ENCODE data around the gene TAF9.
A peak's percentile ranks its signal among the peaks of the same experiment; 100 is the strongest.
"Not testable (repeated sequence)": the region's sequence is repeated elsewhere in the genome, so short reads cannot be mapped to it uniquely, and the experiment has no call there.

Gene TAF9, protein sequence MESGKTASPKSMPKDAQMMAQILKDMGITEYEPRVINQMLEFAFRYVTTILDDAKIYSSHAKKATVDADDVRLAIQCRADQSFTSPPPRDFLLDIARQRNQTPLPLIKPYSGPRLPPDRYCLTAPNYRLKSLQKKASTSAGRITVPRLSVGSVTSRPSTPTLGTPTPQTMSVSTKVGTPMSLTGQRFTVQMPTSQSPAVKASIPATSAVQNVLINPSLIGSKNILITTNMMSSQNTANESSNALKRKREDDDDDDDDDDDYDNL

DNA sequence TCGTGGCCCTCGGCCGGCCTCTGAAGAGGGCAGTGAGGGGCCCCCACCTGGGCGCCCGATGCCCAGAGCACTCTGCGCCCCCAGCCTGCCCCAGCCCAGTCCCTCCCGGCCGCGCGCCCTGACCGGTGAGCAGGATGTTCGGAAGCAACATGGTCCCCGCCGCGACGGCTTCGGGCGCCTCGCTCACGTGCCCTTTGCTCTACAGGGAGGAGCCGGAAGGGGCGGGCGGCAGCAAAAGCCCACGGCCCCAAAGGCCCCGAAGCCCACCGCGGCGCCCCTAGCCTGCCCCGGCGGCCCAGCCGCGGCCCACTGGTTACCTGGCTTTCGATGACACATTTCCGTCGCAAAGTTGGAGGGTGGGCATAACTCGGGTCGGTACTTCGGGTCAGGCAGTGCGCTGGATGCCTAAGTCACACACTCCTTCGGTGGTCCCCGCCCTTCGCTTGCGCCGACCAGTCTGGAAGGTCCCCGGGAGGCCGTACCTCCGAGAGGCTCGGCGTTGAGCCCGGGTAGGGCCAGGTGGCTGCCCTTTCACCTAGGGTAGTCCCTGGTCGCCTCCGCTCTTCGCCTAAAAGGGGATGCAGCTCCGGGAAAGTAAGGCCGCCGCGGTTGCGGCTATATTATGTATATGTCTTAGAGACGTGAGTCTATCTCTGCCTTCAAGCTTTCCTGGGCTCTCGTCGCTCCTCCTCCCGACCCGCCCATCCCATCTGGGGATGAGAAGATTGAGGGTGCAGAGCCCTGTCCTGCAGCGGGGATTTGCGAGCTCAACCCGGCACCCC is at the start of gene TAF9, which contains the start of the genes AK6 and RAD17:
Gene TAF9, minus strand, starts transcription at position 181 of the 782 bp plus-strand sequence. CDS start 3,783 bp downstream, outside the sequence.
Gene AK6, minus strand, starts transcription at position 181 of the 782 bp plus-strand sequence. Its CDS starts 30 bp downstream, at position 151.
Gene RAD17, plus strand, starts transcription at position 479 of the 782 bp plus-strand sequence. CDS start 2,391 bp downstream, outside the sequence.
- peak; percentile 88 to 92 for DNase-seq (ENCODE audit: low read depth in 1 of 2, low spot score in 1 of 2)

DNA sequence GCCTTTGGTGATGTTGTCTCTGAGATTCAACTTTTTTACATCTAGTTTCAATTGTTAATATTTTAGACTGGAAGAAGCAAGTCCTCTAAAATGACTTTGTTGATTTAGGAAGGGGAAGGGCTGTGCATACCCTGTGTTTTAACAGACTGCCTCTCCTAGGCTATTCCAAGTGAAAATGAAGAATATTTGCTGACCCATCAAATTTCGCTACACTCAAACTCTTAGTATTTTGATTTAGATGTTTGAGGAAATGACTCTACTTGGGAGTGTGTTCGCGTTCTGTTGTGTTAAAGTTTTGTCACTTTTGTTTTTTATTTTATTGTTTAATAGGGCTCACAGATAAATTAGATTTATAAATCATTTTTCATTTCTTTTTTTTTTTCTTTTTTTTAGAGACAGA is 49.2 kb upstream of the TAF9 start:
- no peak for DNase-seq (ENCODE audit: low read depth in 1 of 2, low spot score in 1 of 2)

DNA sequence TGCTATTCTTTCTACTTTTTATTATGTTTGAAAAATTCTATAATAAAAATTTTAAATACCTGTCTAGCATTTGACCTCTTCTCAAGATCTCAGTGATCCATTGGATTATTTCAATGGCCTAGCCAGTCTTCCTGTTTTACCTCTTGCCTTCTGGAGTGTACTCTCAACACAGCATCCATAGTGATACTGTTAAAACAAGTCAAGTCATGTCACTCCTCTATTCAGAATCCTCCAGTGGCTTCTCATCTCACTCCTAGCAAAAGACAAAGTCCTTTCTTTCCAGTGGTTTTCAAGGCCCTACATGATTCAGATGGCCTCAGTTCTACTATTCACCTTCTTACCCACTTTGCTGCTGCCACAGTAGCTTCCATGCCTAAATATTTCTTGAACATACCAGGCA is 47.4 kb upstream of the TAF9 start:
- no peak for DNase-seq (ENCODE audit: low read depth in 1 of 2, low spot score in 1 of 2)

DNA sequence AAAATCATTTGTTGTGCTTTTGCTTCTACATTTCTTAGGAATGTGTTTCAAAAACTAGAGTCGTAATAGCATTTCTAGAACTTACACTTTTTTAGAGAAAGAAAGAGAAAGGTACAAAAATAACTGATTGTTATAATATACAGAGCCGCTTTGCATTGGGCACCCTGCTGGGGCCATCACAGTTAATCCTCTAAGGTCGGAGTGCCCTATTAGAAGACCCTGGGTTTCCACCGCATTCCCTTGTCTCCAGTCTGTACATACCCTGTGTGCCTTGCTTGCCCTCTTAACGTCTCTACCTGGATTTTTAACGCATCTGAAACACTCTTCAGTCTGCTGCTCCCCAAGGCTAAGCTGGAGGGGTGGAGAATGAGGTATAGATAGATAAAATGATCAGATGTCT is 46.9 kb upstream of the TAF9 start:
- DNase-seq (ENCODE audit: low read depth in 1 of 2, low spot score in 1 of 2) = no peak

DNA sequence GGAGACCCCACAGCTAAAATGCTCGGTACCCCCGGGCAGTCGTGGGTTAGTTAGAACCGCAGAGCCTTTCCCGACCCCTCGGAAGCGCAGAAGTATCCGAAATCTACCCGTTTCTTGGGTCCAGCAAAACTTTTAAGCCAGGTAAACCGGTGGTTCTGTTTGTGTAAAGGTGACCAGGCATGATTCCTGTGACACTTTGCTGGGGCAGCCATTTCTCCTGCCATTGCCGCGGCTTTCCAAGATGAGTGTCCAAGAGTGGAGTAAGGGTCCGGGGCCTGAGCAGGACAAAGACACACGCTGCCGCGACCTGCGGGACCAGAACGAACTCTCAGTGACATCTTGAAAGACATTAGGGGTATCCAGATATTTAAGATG is 46.3 kb upstream of the TAF9 start:
- no peak for DNase-seq (ENCODE audit: low read depth in 1 of 2, low spot score in 1 of 2)

DNA sequence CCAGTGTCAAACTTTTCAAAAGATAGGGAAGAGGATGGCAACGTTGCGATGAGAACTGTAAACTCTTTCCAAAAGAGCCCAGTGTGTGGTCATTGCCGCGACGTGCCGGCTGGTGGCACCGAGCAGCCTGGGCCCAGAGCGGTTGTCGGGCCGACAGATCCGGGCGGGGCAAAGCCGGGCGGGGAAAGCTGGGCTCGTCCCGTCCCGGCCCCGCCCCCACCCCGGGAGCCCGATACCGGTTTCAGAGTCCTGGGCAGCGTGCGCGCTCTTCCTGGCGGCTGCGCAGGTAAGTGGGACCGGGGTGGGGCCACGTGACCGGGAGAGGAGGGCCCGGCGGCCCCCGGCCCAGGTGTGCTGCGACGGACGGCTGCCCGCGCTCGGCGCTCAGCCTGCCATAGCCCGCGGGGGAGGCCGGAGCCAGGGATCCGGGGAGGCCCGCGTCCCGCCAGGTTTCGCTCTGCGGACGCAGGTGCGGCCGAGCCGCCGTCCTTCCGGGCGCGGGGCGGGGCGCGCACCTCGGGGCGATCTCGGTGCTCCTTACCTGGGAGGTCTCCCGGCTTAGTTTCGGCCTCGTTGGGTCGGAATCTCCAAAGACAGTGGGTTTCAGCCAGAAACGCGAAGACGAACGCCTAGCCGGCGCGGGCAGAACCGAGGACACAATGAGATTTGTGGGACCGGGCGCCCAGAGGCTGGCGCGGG is 45.7 kb upstream of the TAF9 start, which contains the start of gene MARVELD2:
Gene MARVELD2, plus strand, starts transcription at position 232 of the 699 bp plus-strand sequence. CDS start 4,270 bp downstream, outside the sequence.
- DNase-seq (ENCODE audit: low read depth in 1 of 2, low spot score in 1 of 2) = peak in 1 of 2 donors; percentile 19

DNA sequence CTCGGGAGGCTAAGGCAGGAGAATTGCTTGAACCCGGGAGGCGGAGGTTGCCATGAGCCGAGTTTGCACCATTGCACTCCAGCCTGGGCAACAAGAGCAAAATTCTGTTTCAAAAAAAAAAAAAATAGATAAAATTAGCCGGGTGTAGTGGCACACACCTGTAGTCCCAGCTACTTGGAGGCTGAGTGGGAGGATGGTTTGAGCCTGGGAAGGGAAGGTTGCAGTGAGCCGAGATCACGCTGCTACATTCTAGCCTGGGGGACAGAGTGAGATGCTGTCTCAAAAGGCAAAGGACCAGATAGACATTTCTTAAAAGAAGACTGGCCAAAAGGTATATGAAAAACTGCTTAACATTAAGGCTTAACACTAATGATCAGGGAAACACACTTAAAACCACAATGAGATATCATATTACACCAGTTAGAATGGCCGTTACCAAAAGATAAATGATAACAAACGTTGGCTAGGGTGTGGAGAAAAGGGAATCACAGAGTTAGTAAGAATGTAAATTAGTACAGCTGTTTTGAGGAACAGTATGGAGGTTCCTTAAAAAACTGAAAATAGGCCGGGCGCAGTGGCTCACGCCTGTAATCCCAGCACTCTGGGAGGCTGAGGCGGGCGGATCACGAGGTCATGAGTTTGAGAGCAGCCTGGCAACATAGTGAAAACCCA is 35.5 kb upstream of the TAF9 start:
- no peak for DNase-seq (ENCODE audit: low read depth in 1 of 2, low spot score in 1 of 2)

DNA sequence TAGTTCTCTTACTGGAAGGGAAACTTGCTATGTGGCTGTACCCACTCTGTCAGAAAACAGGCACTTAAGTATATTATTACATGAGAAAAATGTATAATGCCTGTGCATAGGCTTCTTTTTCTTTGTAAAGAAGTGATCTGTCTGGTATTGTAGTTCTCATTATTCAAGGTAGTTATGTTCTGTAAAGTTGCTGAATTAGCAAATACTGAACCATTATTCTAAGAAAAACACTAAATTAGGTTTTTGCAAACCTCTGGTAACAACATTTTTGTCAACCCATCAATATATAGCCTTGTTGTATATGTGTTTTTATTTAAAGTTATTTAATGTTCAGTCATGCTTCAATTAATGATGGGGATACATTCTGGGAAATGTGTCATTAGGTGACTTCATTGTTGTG is 9.1 kb upstream of the TAF9 start:
- DNase-seq (ENCODE audit: low read depth in 1 of 2, low spot score in 1 of 2) = no peak

DNA sequence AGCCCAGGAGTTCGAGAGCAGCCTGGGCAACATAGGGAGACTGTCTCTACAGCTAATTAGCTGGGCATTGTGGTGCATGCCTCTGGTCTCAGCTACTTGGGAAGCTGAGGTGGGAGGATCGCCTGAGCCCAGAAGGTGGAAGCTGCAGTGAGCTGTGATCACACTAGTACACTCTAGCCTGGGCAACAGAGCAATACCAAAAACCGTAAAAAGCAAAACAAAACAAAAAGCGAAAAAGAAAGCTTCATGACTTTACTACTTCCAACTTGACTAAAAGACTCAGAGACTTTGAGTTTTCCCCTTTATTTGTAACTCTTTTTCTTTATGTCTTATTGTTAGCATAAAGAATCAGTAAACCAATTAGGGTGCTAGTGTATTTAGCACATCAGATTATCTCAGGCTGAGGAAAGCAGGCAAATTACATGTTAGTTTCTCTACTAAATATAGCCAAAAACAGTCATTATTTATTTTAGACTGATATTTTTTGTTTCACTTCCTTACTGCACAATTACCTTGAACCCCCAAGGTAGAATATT is 5.7 kb upstream of the TAF9 start:
- DNase-seq (ENCODE audit: low read depth in 1 of 2, low spot score in 1 of 2) = no peak

DNA sequence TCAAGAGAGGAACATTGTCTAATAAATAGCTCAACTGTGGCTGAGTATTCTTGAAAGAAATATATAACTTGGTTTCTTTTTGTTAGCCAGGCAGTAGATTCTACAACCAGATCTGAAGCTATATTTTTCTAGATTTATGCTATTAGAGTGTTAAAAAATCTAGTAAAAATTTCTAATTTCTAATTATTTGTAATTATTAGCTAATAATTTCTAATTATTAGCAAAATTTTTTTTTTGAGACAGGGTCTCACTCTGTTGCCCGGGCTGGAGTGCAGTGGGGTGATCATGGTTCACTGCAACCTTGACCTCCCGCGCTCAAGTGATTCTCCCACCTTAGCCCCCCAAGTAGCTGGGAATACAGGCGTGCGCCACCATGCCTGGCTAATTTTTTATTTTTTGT is 3.1 kb upstream of the TAF9 start:
- DNase-seq (ENCODE audit: low read depth in 1 of 2, low spot score in 1 of 2) = no peak

DNA sequence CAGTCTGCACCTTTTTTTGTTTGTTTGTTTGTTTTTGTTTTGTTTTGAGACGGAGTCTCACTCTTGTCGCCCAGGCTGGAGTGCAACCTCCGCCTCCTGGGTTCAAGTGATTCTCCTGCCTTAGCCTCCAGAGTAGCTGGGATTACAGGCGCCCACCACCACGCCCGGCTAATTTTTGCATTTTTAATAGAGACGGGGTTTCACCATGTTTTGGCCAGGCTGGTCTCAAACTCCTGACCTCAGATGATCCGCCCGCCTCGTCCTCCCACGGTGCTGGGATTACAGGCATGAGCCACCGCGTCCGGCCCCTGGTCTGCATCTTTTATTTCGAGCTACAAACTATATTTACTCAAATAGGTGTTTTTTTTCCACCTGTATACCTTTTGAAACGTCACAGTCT is 1.0 kb upstream of the TAF9 start:
- not testable (repeated sequence) for DNase-seq (ENCODE audit: low read depth in 1 of 2, low spot score in 1 of 2)

DNA sequence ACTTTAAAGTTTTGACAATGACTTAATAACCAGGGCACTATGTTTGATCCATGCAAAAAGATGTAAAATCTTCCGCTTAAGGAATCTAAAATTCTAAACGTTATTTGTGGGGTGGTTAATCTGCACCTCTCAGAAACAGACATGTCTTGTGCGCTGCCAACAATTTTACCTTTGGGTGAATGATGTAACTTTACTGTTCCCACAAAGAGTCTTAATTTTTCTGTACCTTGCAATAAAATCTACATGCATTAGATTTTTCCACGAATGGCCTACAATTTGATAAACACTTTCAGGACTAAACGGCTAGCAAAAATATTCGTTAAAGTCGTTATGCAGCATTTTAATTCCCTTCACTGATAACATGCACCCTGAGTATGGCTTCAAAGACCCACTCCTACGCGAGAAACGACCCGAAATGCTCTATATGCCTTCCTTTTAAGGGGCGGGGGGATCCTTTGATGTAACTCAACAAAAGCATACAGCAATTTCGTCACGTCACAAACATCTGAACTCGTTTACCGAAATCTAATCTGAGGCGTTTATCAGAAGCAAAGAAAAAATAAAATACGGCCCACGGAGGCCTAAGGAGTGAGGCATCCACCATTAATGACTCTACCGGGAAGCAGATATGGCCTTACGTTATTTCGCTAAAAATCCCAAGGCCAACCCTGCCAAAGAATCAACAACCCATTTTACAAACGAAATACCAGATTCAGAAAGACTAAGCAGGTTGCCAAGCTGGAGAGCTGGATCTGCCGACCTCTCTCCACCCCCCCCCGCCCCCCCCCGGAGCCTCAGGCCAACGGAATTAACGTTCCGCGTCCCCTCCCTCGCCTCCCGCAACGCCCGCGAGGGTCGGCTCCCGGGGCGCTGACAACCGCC is 621 bp downstream of the TAF9 start:
- peak in 1 of 2 donors; percentile 21 for DNase-seq (ENCODE audit: low read depth in 1 of 2, low spot score in 1 of 2)

DNA sequence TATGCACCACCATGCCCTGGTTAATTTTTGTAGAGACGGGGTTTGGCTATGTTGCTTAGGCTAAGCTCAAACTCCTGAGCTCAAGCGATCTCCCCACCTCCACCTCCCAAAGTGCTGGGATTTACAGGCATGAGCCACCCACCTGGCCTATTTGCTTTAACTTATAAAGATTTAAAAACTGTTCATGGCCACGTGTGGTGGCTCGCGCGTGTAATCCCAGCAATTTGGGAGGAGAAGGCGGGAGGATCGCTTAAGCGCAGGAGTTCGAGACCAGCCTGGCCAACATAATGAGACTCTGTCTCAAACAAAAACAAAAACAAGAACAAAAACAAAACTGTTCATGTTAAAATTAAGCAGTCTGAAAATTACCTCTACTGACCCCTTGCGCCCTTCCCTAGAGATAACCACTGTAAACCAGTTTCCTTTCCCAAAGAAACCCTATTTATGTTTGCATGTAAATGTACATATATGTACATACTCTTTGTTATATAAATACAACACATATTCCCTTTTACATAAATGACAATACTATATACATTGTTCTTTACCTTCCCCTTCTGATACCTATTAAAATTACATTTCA is 1.5 kb downstream of the TAF9 start:
- DNase-seq (ENCODE audit: low read depth in 1 of 2, low spot score in 1 of 2) = no peak

DNA sequence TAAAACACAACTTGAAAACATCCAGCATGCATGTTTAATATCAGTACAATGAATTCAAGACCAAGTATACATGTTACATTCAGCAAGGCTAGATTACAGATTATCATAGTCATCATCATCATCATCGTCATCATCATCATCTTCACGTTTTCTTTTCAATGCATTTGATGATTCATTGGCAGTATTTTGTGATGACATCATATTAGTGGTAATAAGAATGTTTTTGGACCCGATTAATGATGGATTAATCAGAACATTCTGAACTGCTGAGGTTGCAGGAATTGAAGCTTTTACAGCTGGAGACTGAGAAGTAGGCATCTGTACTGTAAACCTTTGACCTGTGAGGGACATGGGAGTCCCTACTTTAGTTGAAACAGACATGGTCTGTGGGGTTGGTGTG is 4.5 kb downstream of the TAF9 start:
- DNase-seq (ENCODE audit: low read depth in 1 of 2, low spot score in 1 of 2) = no peak

DNA sequence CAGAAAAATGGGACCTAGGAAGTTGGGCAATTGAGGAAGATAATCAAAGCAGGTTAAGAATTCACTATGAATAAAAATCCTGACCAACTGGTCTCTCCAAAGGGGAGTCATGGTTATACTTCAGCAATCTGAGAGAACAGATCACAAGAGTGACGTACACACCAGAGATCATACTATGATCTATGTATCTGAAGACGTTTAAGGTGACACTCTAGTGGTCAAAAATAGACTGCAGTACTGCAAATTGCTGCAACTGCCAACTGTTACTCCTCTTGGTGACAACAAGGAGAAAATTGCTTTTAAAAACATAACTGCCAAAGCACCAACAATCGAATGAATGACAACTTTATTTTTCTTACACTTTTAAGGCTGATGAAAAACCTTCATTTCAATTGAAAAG is 4.9 kb downstream of the TAF9 start:
- DNase-seq (ENCODE audit: low read depth in 1 of 2, low spot score in 1 of 2) = no peak

DNA sequence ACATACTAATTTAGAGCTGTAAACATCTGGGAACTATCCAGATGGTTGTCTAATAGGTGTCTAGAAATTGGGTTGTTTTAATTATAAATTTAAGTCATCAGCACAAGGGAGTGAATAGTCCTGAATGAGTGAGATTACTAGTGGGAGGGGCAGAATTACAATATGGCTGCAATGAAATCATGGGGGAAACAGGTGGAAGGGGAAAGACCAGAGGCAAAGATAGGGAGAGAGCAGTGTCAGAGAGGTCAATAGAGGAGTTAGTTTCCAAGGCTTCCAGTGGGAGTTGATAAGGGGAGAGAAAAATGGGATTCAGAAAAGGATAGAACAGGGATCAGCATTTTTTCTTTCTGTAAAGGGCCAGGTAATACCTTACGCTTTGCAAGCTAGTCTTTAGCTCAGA is 8.9 kb downstream of the TAF9 start:
- DNase-seq (ENCODE audit: low read depth in 1 of 2, low spot score in 1 of 2) = no peak

DNA sequence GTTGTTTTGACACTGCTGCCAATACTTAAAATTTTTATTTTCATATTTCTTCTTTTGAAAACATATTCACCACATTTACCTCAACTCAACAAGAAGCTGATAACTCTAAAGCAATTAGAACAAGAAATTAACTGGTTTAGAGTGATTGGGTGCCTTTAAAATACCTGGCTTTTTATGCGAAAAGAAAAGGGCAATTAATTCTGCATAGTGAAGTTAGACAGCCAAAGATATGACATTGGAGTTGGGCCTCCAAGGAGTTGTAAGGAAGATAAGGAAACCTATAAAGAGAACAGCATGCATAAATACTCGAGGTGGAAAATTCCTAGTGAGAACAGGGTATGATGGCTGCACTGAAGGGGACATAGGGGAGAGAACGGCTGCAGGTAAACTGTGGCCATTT is 9.6 kb downstream of the TAF9 start:
- DNase-seq (ENCODE audit: low read depth in 1 of 2, low spot score in 1 of 2) = no peak

DNA sequence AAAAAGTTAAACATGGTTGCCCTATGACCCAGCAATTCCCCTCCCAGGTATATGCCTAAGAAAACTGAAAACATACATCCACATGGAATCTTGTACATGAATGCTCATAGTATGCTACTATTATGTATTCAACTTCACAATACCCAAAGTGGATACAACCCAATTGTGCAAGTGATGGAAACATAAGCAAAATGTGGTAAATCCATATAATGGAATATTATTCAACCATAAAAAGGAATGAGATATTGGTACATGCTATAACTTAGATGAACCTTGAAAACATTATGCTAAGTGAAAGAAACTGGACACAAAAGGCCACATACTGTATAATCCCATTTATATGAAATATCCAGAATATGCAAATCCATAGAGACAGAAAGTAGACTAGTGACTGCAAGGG is 18.7 kb downstream of the TAF9 start:
- no peak for DNase-seq (ENCODE audit: low read depth in 1 of 2, low spot score in 1 of 2)

DNA sequence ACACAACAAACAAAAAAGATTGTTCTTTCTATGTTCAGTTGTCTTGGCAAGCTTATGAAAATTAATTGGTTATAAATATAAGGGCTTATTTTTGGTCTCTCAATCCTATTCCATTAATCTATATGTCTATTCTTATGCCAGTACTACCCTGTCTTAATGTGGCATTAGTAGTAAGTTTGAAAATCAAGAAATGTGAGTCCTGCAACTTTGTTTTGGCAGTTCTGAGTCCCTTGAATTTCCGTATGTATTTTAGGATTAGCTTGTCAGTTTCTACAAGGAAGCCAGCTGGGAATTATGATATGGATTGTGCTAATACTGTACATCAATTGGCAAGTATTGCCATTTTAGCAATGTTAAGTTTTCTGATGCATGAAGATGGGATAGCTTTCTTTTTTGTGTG is 26.2 kb downstream of the TAF9 start:
- no peak for DNase-seq (ENCODE audit: low read depth in 1 of 2, low spot score in 1 of 2)

Data from activated CD4-positive, alpha-beta T cell treated with anti-CD3 and anti-CD28 coated beads, Interleukin-2, amount 50 U/mL, for 24 hours (primary cell).